VCaP (cell line): Measurements from ENCODE around the gene AHCYL2.

Experiments used
- H3K27ac ChIP-seq: fragments of 450-650 bp; 2 replicates; pipeline ENCODE4 v1.5.1; 2017
- CTCF ChIP-seq: fragments of 450-650 bp; conservative IDR thresholded peaks from 2 replicates; pipeline ENCODE4 v1.5.1; 2017; ENCODE audit warnings: mild to moderate bottlenecking, moderate library complexity

The AHCYL2 gene

GRCh38 chr7:129307592-129307991 lies 82.8 kb downstream of the AHCYL2 start:
- no peak for TF ChIP-seq CTCF
- H3K27ac ChIP-seq, result no peak overlapping the region

- H3K27ac ChIP-seq, result no peak overlapping the region
- no peak for TF ChIP-seq CTCF
Measured at GRCh38 chr7:129308047-129308446, 83.2 kb downstream of the AHCYL2 start.

DNA sequence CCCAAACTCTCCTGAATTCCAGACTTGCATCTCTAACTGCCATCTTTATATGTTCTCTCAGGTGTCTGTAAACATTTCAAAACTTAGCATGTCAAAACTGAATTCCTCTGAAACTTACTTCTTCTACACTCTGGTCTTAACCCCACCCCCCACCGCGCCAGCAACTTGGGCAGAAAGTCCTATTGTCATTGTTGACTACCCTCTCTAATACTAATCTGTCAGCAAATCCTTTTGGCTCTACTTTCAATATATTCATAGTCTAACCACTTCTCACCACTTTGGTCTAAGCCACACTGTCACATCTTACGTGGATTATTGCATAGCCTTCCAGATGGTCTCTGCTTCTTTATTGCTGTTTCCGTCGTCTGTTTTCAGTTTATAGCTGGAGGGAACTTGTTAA lies 86.6 kb downstream of the AHCYL2 start:
- TF ChIP-seq CTCF, result no peak
- no peak overlapping the region for H3K27ac ChIP-seq

- H3K27ac ChIP-seq, result no peak overlapping the region
- no peak for TF ChIP-seq CTCF
Measured at GRCh38 chr7:129313282-129313681, 88.5 kb downstream of the AHCYL2 start.

DNA sequence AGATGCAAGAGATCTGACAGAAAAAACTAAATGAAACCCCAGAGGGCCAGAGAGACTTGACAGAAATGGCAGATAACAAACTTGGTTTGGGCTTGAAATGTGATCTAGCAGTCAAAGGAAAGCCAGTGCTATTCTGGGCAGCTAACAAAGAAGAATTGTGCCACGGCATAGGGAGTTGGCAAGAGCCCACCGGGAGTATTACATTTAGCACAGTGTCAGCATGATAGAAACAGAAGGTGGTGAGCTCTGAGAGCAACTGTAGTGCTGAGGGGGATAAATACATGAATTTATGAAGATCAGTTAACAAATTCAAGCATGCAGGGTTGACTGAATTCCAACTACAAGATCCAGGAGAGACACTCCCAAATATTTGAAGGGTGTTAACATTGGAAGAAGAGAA lies 91.1 kb downstream of the AHCYL2 start:
- TF ChIP-seq CTCF, result no peak

DNA sequence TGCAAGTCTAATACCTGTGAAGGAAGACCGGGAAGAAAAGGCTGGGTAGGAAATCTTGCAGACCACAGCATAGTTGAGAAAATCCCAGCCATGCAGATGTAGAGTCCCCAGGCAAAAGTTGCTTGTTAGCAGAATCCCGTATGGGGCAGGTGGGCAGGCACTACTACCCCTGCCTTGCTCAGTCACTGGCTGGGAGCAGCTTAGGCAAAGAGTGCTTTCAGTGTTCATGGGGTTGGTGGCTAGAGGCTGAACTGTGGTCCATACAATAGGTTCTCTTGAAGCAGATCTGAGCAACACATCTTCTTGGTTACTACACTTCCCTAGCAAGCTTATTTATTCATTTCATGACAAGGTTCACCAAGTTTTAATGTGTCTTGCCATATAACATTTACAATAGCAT lies 92.6 kb downstream of the AHCYL2 start:
- no peak overlapping the region for H3K27ac ChIP-seq
- no peak for TF ChIP-seq CTCF

More for the DNA sequence above, 91.1 kb downstream of the AHCYL2 start:
- H3K27ac ChIP-seq, result no peak overlapping the region

- TF ChIP-seq CTCF, result no peak
Measured at GRCh38 chr7:129327076-129327475, 102.2 kb downstream of the AHCYL2 start.

More at GRCh38 chr7:129327076-129327475, 102.2 kb downstream of the AHCYL2 start:
- H3K27ac ChIP-seq, result no peak overlapping the region
